ENCODE measurements around the gene ATAD2B.

The ATAD2B gene

DNA sequence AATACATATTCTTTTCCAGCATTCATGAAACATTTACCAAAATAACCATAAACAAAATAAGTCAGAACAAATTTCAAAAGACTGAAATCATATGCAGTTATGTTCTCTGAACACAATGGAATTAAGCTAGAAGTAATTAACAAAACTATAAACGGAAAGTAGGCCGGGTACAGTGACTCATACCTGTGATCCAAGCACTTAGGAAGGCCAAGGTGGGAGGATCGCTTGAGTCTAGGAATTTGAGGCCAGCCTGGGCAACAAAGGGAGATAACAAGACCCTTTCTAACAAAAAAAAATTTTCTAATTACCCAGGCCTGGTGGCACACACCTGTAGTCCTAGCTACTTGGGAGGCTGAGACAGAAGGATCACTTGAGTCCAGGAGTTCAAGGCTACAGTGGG is 14.9 kb downstream of the ATAD2B start:
- DNase-seq (ENCODE audit: low read depth in 2 of 2) = no peak

DNA sequence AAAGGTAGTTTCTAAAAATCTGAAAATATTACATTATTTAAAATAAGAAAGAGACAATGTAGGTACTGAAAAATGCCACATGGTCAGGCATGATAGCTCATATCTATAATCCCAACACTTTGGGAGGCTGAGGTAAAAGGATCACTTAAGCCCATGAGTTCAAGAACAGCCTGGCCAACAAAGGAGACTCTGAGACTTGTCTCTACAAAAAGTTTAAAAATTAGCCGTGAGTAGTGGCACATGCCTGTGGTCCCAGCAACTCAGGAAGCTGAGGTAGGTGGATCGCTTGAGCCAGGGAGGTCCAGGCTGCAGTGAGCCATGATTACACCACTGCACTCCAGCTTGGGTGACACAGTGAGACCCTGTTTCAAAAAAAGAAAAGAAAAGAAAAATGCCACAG is 21.8 kb downstream of the ATAD2B start:
- no peak for DNase-seq (ENCODE audit: low read depth in 2 of 2)

DNA sequence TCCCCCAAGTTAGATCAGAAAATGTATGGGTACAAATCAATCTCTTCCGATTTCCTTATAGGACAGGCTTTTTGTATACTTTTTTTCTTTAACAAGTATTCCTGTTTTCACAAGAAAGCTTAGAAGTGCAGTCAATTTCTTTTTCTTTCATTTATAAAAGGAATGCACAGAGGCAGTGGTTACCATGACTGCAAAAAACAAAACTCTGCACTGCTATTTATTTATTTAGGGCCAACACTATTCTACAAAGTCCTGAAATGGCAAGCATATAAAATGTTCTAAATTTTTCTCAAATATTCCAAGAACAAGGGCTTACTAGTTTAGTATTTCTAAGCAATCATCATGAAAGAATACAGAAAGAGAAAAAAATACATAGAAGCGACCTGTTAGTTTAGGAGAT is 22.2 kb downstream of the ATAD2B start:
- DNase-seq (ENCODE audit: low read depth in 2 of 2) = no peak

DNA sequence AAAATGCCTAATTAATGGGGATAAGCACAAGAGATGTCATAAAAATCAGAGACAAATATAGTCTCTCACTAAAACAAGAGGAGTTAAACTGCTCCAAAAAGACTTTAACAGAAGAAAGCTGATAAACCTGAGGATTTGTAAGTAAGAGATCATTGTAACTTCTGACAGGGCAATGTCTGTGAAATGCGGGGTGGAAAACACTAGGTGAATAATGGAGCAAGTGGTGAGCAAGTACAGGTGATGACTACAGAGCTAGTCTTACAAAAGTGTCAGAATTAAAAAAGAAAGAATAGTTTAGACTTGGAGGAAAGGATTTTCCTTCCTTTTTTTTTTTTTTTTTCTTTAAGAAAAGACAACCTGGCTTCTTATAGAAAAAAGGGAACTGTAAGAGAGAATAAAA is 22.7 kb downstream of the ATAD2B start:
- no peak for DNase-seq (ENCODE audit: low read depth in 2 of 2)

DNA sequence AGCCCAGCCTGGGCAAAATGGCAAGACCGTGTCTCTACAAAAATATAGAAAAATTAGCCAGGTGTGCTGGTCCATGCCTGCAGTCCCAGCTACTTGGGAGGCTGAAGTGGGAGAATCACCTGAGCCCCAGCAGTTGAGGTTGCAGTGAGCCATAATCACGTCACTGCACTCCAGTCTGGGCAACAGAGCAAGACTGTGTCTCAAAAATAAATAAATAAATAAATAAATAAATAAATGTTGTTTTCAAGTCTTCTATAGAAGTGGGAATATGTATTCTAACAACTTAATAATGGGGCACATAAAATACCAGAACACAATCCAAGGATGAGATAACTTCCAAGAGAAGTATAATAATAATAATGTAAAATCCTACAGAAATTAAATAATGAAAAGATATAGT is 23.9 kb downstream of the ATAD2B start:
- DNase-seq (ENCODE audit: low read depth in 2 of 2) = no peak

DNA sequence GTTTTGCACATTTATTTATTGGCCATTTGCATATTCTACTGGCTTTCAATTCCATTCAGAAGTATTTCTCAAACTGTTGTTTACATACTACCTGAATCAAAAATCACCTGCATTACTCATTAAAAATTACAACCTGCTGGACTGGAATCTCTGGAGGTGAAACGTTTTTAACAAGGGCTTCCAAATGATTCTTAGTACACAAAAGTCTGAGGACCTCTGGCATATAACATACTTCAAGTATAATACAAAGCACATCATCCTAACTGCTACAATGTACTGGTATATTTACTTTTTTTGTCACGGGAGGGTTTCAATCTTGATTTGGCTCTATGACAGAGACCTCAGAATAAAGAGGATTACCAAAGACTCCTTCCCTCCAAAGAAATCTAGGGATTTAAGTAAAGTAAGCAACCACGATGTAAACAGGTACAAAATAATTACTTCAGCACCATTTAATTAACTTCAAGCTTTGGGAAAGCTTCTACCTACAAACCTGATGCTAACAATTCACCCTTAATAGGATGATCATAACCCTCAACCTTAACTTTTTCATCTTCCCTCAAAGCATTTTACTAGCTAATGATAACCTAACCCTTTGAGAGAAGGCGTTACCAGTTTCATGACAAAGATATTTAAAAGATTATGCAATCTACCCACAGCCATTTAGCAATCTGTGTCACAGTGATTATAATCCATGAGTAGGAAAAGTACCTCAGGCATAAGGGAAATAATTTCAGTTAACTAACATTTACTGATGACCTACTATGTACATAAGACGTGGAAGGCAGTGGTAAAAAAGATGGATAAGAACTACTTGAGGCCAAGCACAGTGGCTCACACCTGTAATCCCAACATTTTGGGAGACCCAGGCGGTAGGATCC is 24.7 kb downstream of the ATAD2B start:
- no peak for DNase-seq (ENCODE audit: low read depth in 2 of 2)

DNA sequence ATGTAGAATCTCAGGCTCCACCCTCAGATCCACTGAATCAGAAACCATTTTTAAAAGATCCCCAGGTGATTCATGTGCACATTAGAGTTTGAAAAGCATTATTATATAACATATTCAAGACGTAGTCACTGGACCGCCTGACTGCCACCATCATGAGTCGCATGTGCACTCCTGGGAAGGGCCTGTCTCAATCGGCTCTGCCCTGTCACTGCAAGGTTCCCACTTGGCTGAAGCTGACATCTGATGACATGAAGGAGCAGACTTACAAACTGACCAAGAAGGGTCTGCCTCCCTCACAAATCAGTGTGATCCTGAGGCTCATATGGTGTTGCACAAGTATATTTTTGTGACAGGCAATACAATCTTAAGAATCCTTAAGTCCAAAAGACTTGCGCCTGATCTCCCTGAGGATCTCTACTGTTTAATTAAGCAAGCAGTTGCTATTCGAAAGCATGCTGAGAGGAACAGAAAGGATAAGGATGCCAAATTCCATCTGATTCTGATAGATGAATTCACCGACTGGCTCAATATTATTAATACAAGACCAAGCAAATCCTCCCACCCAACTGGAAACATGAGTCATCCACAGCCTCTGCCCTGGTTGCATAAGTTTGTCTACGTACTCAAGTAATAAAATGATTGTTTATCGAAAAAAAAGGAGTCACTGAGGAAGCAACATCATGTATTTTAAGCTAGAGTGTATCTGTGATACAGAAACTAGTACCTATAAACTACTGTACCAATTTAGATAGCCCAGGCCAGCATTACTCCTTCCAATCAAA is 26.2 kb downstream of the ATAD2B start:
- DNase-seq (ENCODE audit: low read depth in 2 of 2) = no peak

DNA sequence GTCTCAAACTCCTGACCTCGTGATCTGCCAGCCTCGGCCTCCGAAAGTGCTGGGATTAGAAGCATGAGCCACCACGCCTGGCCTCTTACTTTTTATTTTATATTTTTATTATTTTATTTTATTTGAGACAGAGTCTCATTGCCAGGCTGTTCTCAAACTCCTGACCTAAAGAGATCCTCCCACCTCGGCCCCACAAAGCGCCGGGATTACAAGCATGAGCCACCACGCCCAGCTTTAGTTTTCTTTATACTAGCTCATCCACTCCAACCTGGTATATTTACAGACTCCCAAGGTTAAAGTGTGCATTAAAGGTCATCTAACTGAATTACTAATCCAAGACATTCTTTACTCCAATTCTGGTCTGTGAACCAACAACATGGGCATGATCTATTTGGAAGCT is 26.8 kb downstream of the ATAD2B start:
- DNase-seq (ENCODE audit: low read depth in 2 of 2) = no peak

DNA sequence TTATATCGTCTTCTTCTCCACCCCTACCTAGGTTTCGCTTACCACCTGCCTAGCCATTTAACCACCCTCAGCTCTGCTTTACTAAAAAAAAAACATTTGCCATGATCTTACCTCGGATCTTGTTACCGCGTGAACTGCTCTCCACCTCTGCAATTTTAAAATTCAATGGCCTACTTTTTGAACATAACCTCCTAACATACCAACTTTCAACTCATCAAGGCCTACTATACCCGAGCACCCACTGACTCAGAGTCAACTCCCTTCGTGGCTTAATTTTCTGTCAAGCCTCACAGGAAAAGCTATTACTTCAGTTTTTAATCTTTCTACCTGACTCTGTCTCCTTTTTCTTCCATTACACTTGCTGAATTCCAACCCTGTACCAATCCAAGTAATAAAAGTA is 55.7 kb downstream of the ATAD2B start:
- DNase-seq (ENCODE audit: low read depth in 2 of 2) = no peak

DNA sequence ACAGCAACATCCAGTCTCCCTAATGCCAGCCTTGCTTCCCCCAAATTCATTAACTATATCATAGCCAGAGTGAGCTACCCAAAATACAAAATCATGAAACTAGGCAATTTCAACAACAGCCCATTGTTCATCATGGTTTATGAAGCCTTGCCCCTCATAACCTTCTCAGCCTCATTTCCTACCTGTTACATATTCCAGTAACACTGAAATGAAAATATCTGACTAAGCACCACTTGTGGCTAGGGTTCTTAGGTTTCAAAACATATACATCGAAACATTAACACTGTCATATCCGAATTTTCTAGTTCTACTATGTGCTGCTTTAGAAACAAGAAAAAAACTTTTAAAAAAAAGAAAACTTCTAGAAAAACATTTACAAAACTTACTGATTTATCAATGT is 59.5 kb downstream of the ATAD2B start:
- DNase-seq (ENCODE audit: low read depth in 2 of 2) = no peak

DNA sequence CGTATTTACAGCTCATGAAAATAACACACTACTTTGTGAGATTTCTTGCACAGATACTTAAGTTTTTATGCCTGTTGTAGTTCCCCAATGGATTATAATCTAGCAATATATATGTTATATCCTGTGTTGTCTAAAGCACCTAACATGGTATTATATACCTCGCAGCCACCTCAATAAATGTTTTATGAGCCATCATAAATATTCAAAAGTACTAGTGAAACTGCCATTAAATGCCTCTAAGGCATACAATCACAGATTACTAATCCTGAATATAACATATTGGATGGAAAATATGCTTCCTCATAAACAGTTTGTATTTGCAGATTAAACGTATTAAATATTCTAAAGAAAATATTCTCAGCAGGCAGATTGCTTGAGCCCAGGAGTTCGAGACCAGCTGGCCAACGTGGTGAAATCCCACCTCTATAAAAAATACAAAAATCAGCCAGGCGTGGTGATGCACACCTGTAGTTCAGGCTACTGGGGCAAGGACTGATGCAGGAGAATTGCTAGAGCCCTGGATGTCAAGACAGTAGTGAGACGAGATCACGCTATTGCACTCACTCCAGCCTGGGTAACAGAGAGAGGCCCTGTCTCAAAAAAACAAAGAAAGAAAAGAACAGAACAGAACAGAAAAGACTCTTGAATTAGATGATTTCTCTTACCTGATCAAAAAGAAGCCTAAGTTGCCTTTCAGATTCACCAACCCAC is 64.1 kb downstream of the ATAD2B start:
- DNase-seq (ENCODE audit: low read depth in 2 of 2) = no peak

DNA sequence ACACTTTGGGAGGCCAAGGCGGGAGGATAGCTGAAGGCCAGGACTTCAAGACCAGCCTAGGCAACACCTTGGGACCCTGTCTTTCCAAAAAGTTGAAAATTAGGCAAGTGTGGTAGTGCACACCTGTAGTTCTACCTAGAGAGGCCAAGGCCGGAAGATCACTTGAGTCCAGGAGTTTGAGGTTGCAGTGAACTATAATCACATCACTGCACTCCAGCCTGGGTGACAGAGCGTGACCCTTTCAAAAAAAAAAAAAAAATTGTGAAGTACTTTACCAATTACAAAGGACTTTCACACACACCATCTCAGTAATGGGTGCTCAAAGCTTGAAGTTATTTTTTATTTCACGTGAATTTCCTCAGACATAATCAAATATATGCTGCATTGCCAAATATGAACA is 65.0 kb downstream of the ATAD2B start:
- no peak for DNase-seq (ENCODE audit: low read depth in 2 of 2)

DNA sequence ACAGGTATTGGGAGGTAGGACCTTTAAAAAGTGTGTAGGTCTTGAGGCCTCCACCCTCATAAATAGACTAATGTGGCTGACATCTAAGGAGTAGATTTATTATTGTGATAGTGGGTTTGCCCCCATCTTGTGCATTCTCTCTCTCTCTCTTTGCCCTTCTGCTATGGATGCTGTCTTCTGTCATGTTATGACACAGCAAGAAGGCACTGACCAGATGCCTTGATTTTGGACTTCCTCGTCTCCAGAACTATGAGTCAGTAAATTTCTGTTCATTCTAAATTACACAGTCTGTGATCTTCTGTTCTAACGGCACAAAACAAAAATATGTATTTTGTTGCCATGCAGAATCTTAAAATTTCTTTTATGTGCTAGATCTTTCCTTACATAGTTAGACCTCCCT is 66.9 kb downstream of the ATAD2B start:
- no peak for DNase-seq (ENCODE audit: low read depth in 2 of 2)

DNA sequence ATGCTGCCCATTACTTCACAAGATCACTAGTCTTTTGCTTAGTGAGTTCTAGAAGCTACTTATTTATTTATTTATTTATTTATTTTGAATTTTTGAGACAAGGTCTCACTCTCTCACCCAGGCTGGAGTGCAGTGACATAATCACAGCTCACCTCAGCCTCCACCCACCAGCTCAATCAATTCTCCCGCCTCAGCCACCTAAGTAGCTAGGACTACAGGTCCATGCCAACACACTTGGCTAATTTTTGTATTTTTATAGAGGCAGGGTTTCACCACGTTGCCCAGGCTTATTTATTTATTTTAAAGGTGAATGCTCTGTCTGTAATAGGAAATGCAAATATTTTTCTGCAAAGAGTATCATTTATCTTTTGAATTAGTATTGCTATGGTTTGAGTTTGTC is 67.7 kb downstream of the ATAD2B start:
- no peak for DNase-seq (ENCODE audit: low read depth in 2 of 2)

DNA sequence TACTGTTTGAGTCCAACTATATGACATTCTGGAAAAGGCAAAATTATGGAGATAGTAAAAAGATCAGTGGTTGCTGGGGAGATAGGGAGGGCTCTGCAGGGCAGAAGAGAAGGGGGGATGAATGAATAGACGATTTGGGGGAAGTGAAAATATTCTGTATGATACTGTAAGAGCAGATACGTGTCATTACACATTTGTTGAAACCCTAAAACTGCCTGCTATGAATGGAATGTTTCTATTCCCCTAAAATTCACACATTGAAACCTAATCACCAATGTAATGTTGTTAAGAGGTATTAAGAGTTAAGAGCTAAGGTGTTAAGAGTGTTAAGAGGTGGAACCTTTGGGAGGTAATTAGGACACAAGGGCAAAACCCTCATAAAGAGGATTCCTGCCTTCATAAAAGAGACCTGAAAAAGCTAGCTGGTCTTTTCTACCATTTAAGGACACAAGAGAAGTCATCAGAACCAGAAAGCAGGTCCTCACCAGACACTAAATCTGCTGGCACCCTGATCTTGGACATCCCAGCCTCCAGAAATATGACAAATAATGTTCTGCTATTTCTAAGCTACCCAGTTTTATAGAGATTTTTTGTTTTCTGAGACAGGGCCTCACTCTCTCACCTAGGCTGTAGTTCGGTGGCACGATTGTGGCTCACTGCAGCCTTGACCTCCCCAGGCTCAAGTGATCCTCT is 76.2 kb downstream of the ATAD2B start:
- no peak for DNase-seq (ENCODE audit: low read depth in 2 of 2)

DNA sequence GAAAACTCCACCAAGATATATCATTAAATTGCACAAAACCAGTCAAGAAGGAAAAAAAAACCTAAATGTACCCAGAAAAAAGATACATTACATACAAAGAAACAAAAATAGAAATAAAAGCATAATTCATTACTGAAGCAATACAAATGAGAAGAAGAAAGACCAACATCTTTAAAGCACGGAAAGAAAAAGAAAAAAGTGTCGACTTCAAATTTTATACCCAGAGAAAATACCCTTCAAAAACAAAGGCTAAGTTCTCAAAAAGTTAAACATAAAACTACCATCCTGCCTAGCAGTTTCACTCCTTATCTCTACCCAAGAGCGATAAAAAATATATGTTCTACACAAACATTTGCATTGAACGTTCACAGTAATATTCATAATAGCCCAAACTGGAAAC is 82.0 kb downstream of the ATAD2B start:
- DNase-seq (ENCODE audit: low read depth in 2 of 2) = no peak

DNA sequence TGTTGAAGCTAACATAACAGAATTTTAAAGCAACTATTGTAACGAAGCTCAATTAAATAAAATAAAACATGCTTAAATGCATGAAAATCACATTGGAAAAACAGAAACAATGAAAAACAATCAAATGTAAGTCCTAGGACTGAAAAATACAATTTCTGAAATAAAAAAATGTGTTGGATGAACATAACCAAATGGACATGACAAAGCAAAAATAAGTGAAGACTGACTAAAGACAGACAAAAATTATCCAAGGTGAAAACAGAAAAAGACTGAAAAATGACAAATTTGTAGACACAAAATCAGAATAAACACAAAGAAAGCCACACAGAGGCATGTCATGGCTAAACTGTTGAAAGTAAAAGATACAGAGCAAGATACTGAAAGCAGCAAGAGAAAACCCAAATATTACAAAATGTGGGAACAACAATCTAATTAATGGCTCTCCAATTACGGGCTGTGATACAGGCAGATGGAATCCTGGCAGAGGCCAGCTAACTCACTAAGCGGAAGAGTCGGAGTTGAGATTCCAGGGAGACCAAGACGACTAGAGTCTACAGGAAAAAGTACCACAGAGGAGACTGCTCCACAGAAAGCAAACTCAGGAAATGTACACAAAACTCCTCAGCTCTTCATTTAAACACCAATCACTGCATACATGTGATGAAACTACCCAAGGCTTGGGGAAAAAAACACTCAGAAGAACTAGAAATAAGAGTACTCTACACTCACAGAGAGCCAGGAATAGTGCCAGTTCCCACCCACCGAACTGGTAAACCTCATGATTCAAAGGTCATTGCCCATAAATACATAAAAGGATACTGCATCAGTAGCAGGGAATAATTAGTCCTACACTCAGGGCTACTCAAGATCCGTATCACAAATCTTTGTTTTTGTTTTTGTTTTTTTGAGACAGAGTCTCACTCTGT is 83.6 kb downstream of the ATAD2B start:
- no peak for DNase-seq (ENCODE audit: low read depth in 2 of 2)

DNA sequence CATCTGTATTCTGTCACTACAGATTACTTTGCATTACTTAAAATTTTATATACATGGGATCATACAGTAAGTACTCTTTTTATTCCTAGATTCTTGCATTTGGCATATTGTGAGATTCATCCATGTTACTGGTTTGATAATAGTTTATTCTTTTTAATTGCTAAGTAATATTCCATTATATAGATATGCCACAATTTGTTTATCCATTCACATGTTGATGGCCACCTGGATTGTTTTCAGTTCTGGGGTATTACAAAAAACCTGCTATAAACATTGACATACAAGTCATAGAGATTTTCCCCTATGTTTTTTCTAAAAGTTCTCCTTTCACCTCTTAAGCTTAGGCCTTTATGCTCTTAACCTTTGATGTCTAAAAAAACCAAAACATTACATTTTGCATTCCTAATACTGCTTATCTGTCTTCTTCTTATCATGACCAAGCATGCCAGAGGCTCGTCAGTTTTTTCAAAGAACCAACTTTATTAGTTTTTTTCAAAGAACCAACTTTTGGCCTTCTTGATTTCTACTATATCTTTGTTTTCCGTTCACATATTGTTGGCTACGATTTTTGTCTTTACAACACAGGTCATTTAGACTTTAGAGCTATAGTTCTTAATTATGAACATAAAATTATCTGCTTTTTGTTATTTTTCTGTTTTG is 86.9 kb downstream of the ATAD2B start:
- no peak for DNase-seq (ENCODE audit: low read depth in 2 of 2)

DNA sequence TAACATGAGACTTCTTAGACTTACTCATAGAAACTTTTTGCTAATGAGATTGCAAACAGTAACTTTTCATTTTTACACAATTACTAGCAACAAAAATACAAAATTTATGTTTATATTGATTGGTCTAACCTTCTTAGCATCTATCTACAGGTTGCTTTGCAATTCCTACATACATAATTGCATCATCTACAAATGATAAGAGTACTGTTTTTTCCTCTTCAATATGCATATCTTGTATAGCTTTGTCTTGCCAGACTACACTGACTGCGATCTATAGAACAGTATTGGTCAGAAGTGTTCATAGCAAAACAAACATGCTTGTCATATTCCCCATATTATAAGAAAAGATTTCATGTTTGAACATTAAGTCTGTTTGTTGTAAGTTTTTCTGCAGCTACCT is 87.9 kb downstream of the ATAD2B start:
- DNase-seq (ENCODE audit: low read depth in 2 of 2) = no peak

DNA sequence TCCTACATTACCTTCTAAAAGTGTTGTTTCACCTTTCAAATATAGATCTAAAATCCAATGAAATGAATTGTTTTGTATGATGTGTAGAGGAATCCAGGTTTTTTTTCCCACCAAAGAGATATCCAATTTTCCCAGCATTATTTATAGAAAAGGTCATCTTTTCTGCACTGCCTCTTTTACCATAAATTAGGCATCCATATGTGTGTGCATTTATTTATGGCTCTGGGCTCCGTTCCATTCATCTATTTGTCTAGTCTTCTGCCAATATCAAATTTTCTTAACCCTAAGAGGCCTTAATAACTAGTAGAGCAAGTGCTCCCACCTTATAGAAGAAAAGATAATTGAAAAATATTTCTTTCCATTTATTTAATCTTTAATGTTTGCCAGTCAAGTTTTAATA is 88.3 kb downstream of the ATAD2B start:
- no peak for DNase-seq (ENCODE audit: low read depth in 2 of 2)
